Activated T-cell treated with anti-CD3 and anti-CD28 coated beads, Interleukin-2, amount 50 U/mL, for 24 hours (primary cell): ENCODE measurements around the gene ANTXR1.
"Not testable (repeated sequence)": the region's sequence is repeated elsewhere in the genome, so short reads cannot be mapped to it uniquely, and the experiment has no call there.

Experiments used
- DNase-seq: peaks from one replicate; pipeline ENCODE4 v3.0.0-alpha.2; 2020
- H3K27ac Mint-ChIP-seq: 2 replicates; pipeline ENCODE4 v1.8.0; 2020; ENCODE audit warnings: mild to moderate bottlenecking, mixed read lengths
- H3K27me3 Mint-ChIP-seq: 2 replicates; pipeline ENCODE4 v1.8.0; 2020; ENCODE audit warnings: mixed read lengths
- H3K36me3 Mint-ChIP-seq: 2 replicates; pipeline ENCODE4 v1.8.0; 2020; ENCODE audit warnings: low read depth, mixed read lengths
- H3K4me1 Mint-ChIP-seq: 2 replicates; pipeline ENCODE4 v1.8.0; 2020; ENCODE audit warnings: low read depth, mixed read lengths
- H3K4me3 Mint-ChIP-seq: 2 replicates; pipeline ENCODE4 v1.8.0; 2020; ENCODE audit warnings: mild to moderate bottlenecking, moderate library complexity, mixed read lengths
- H3K9me3 Mint-ChIP-seq: 2 replicates; pipeline ENCODE4 v1.8.0; 2020; ENCODE audit warnings: mixed read lengths

Gene ANTXR1

DNA sequence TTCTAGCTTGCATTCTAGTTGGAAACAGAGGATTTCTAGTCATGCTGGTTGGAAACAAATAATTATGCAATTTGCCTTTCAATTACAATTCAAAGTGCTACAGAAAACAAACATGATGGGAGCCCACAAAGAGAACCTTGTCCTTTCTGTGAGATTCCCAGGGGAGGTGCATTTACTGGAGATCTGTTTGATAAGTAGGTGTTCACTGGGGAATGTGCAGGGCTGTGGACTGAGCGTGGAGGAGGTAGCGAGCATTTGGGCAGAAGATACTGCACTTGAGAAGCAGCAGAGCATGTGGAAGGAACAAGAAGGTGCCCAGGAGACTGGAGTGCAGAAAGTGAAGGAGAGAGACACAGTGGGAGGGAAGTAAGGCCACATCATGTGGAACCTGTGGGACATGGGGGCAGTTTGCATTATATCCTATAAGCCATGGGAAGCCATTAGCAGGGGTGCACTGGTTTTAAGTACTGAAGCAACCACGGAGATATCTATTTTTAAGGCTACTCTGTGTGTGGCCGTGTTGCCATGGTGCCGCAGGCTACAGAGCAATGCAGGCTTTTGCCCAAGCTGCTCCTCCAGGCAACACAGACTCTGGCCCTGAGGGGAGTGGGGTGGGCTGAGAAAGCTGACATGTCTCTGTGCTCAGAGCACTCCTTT lies 154.0 kb downstream of the ANTXR1 start:
- Mint-ChIP-seq H3K4me1 (peaks cover 2% of the 10 kb centered on the region), H3K27ac (no peak overlapping the region), H3K36me3 (no peaks in the 10 kb centered on the region), H3K9me3 (no peaks in the 10 kb centered on the region), H3K4me3 (no peak overlapping the region), H3K27me3 (peaks cover 44% of the 10 kb centered on the region)
- no peak for DNase-seq

DNA sequence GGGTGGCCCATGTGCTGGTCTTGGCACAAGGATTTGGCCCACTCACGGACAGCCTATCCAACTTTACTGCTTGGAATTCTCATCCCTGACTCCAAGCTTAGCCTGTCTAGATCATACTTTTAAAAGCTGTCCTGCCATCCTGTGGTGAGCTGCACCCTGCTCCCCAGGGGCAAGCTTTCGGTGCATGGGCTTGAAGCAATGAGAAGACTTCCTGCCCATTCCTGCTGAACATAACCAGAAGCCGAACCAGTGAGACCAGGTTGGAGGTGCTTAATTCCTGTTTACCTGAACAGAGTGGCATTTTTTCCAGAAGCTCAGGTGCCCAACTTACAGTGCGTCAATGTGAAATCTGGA lies 154.5 kb downstream of the ANTXR1 start:
- Mint-ChIP-seq H3K27ac (no peak overlapping the region), H3K27me3 (peaks cover 46% of the 10 kb centered on the region), H3K4me3 (no peak overlapping the region), H3K36me3 (no peaks in the 10 kb centered on the region), H3K4me1 (peaks cover 2% of the 10 kb centered on the region), H3K9me3 (no peaks in the 10 kb centered on the region)
- DNase-seq, result no peak

DNA sequence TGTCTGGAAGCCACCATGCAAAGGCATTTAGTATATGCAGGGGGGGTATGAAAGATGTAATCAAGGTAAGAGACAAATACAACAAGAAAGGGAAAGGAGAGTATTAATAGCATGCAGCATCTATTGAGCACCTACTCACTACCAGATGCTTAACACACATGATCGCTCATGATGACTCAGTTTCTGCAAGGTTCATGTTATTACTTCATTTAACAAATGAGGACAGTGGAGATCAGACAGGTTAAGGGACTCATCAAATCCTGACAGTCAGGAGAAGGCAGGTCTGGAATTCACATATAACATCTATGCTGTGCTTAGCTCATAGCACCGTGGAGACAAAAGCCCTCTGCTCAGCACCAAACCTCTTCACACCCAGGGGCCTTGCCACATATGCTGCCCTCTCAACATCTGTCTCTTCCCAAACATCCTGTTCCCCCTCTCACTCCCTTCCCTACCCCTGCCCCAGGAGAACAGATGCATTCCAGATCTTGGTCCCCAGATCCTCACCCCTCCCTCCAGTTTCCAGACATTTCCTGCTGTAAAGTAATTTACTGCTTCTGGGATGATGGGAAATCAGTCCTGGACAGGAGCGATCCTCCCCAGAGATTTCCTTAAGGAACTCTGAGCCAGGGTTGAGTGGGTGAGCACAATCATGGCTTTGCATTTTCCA lies 155.3 kb downstream of the ANTXR1 start:
- H3K27ac Mint-ChIP-seq, result no peak overlapping the region
- no peak overlapping the region for H3K4me3 Mint-ChIP-seq
- DNase-seq, result no peak

DNA sequence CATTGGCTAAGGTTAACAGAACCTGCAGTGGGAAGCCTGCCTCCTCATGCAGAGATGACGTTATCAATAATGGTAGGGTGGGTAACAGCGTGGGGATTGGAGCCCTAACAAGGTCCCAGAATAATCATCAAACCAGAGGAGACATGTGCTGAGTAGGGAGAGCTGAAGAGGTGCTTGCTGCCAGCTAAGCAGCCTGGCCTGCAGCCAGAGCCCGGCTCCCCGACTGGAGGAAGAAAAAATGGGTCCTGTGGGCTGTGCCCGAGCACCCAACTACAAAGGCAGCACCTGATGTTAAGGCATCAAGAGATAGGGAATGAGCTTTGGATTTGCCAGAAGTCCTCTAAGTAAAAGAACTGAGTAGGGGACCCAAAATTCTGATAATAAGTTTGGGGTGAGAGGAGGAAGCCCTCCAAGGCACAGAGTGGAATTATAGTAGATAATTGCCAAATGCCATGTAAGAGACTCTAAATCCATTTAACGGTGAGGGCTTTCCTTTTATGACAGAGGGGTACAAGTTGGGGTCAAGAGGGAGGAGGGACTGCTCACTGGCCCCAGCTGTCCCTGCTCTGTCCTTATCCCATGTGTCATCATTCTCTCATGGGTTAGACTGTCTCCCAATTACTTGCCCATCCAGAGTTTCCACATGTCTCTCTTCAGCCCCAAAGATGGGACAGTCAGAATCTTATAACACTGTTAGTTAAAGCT lies 156.1 kb downstream of the ANTXR1 start:
- Mint-ChIP-seq H3K4me3 (no peak overlapping the region), H3K27ac (no peak overlapping the region), H3K36me3 (no peaks in the 10 kb centered on the region), H3K4me1 (peaks cover 2% of the 10 kb centered on the region), H3K27me3 (peaks cover 49% of the 10 kb centered on the region), H3K9me3 (no peaks in the 10 kb centered on the region)
- no peak for DNase-seq

More for the DNA sequence above, 155.3 kb downstream of the ANTXR1 start:
- no peaks in the 10 kb centered on the region for H3K9me3 Mint-ChIP-seq
- peaks cover 48% of the 10 kb centered on the region for H3K27me3 Mint-ChIP-seq
- no peaks in the 10 kb centered on the region for H3K36me3 Mint-ChIP-seq
- peaks cover 2% of the 10 kb centered on the region for H3K4me1 Mint-ChIP-seq

DNA sequence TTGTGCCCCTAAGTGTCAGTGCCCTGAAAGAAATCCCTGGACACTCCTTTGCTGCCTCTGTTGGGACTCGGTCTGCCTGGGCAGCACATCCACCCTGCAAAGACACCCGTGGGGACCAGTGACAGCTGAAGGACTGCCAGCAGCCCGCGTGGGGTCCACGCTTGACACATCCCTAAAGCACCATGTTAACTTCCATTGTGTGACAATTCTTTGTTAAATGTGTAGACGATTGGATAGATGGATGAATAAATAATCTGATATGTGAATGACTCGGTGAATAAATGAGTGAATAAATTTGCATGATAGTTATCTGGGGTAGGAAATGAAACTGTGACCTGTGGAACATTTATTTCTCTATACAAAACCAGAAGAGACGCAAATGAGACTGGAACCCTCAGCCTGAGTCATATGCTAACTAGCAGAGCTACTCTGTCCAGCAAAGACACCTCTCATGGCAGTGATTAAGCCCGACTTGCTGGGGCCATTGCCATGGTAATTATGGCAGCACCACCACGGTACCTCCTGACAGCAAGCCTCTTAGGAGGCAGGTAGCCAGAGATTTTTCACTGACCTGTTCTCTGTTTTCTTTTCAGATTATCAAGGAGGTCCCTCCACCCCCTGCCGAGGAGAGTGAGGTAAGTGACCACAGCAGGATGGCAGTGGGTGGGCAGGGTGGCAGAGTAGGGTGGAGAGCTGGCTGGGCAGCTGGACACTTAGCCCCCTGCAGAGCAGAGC lies 156.8 kb downstream of the ANTXR1 start:
- Mint-ChIP-seq H3K27me3 (peaks cover 54% of the 10 kb centered on the region), H3K4me1 (peaks cover 2% of the 10 kb centered on the region), H3K9me3 (no peaks in the 10 kb centered on the region), H3K4me3 (no peak overlapping the region), H3K27ac (no peak overlapping the region), H3K36me3 (no peaks in the 10 kb centered on the region)
- DNase-seq, result no peak

DNA sequence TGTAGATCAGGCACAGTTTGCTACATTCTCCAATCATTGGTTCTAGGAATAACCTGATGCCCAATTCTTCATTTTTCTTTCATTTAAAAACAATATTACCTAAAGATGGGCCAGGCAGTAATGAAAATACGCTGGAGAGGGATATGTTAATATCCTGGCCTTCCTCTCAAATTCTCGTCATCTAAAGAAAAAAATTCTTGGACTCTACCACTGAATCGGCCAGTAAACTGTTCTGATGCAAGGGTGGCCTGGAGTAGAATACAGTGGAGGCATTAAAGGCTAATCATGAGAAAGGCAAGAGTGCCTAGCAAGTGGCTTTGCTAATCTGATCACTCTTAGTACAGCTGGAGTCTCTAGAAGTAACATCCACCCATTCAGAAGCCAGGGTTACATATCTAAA lies 157.7 kb downstream of the ANTXR1 start:
- Mint-ChIP-seq H3K9me3 (no peaks in the 10 kb centered on the region), H3K36me3 (no peaks in the 10 kb centered on the region), H3K4me3 (no peak overlapping the region), H3K27me3 (peaks cover 53% of the 10 kb centered on the region), H3K4me1 (peaks cover 2% of the 10 kb centered on the region), H3K27ac (no peak overlapping the region)
- no peak for DNase-seq

DNA sequence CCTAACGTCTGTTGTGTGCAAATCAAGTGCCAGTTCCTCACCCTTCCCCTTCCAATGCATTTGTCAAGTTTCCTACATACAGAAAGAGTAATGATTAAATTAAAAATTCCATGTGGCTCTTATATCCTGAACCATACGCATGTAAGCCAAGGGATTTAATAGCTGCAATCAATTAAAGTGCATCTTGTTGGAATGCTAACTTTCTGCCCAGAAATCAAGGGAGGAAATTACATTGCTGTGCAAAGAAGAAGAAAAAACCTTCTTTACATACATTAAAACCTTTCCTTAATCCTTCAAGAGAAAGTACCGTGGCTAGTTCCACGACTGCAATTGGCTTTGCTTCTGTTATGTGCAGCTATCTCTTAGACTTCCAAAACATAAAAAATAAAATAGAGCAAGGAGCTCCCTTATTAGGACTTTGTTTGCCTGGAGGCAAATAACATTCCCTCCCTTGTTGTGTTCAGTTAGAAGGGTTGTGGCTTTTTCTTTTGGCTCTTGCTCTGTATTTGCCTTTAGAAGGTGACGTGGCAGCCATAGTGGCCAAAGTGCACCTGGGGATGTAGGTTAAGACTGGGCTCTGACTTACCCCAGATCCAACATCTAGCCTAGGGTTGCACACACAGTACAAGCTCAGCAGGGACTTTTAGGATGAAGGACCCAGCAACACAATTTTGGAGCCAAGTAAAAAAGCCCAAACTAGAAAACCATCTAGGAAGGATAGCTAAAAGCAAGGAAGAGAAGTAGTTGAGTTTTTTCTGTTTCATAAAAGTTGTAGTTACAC lies 158.3 kb downstream of the ANTXR1 start:
- Mint-ChIP-seq H3K4me1 (peaks cover 2% of the 10 kb centered on the region), H3K27me3 (peaks cover 52% of the 10 kb centered on the region), H3K9me3 (no peaks in the 10 kb centered on the region), H3K36me3 (no peaks in the 10 kb centered on the region), H3K27ac (no peak overlapping the region), H3K4me3 (no peak overlapping the region)
- no peak for DNase-seq

DNA sequence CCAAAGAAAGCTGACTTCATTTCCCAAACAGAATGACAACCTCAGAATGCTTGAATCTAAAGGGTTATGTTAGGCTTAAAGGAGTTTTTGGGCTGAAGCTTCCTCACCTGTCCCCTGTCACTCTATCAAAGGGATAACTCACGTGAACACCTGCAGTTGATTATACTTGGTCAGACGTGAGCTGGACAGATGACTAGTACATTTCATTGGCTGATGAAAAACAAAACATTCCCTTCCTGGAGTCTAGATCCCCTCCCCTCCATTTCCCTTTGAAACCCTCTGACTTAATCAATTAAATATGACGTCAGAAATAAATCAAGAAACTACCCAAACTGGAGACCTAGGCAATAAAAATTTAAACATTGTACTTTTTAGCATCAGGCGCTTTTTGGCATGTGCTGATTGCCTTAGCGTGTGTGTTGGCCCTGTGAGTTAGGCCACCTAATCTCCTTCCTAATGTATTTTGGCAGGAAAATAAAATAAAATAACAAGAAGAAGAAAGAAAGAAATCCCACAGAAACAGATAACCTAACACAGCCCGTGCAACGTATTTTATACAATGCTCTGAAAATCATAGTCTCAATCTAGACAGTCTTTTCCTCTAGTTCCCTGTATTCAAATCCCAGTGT lies 159.0 kb downstream of the ANTXR1 start:
- no peak for DNase-seq
- Mint-ChIP-seq H3K27ac (no peak overlapping the region), H3K4me1 (peaks cover 2% of the 10 kb centered on the region), H3K4me3 (no peak overlapping the region), H3K9me3 (no peaks in the 10 kb centered on the region), H3K27me3 (peaks cover 54% of the 10 kb centered on the region), H3K36me3 (no peaks in the 10 kb centered on the region)

DNA sequence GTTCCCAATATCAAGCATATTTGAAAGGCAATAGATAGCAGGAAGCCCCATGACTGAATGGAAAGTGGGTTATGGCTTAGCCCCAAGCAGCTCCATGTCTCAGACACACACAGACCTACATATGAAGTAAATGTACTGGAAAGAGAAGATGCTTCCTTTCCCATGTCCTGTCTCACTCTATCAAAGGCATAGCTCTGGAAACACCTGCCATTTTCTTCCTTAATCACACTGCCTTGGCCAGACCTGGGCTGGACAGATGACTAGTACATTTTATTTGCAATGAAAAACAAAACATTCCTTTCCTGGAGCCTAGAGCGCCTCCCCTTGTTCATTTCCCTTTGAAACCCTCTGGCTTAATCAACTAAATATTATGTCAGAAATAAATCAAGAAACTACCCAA lies 160.7 kb downstream of the ANTXR1 start:
- Mint-ChIP-seq H3K9me3 (no peaks in the 10 kb centered on the region), H3K4me3 (no peak overlapping the region), H3K27me3 (peaks cover 51% of the 10 kb centered on the region), H3K36me3 (no peaks in the 10 kb centered on the region), H3K27ac (no peak overlapping the region), H3K4me1 (peaks cover 3% of the 10 kb centered on the region)
- no peak for DNase-seq

DNA sequence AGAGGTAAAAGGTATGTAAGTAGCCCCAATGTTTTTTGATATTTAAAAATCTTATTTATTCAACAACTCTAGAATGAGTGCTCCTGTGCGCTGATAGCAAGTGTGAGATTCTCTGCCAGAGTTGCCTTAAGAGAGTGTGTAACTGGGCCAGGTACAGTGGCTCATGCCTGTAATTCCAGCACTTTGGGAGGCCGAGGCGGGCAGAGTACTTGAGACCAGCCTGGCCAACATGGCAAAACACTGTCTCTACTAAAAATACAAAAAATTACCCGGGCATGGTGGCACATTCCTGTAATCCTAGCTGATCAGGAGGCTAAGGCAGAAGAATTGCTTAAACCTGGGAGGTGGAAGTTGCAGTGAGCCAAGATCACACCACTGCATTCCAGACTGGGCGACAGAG lies 161.2 kb downstream of the ANTXR1 start:
- not testable (repeated sequence) for DNase-seq, H3K27ac Mint-ChIP-seq, H3K36me3 Mint-ChIP-seq, H3K9me3 Mint-ChIP-seq, H3K4me1 Mint-ChIP-seq, H3K4me3 Mint-ChIP-seq
- peaks cover 48% of the 10 kb centered on the region for H3K27me3 Mint-ChIP-seq

DNA sequence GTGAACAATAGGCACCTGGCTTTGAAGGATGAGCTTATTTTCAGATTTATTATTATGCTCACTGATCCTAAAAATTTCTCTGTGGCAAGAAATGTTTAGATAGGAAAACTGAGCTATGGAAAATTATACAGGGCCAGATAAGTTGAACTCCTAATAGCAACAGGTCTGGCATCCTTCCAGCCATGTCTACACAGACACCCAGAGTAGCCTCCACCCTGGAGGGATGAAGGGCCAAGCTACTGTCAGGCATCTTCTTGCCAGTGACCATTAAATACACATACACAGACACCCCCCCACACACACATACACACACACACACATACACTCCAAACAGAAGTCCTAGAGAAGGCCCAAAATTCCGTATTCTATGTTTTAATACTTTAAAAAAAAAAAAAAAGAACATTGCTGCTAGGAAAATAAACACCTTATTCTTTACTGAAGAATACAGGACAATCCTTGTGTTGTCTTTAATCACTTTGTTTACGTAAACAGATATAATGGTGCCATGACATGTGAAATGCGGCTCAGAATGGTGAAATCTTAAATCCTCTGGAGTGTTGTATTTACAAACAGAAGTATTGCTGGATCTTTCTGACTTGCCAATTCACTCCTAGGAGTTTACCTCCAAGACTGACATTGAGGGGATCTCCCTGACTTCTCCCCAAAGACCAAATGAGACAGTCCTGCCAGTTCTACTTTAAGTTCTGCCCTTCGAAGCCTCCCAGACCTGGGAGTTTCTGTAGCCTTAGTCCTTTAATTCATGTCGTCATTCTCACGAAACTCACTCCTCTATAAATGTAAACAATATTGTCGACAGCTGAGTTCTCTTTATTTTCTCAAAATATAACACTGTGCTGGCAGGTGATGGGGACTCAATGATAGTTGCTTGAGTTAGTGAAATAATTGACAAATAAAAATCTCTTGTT lies 163.1 kb downstream of the ANTXR1 start:
- DNase-seq, result no peak
- peaks cover 2% of the 10 kb centered on the region for H3K4me1 Mint-ChIP-seq
- H3K9me3 Mint-ChIP-seq, result no peaks in the 10 kb centered on the region
- H3K4me3 Mint-ChIP-seq, result no peak overlapping the region
- peaks cover 42% of the 10 kb centered on the region for H3K27me3 Mint-ChIP-seq
- H3K27ac Mint-ChIP-seq, result no peak overlapping the region
- H3K36me3 Mint-ChIP-seq, result no peaks in the 10 kb centered on the region

DNA sequence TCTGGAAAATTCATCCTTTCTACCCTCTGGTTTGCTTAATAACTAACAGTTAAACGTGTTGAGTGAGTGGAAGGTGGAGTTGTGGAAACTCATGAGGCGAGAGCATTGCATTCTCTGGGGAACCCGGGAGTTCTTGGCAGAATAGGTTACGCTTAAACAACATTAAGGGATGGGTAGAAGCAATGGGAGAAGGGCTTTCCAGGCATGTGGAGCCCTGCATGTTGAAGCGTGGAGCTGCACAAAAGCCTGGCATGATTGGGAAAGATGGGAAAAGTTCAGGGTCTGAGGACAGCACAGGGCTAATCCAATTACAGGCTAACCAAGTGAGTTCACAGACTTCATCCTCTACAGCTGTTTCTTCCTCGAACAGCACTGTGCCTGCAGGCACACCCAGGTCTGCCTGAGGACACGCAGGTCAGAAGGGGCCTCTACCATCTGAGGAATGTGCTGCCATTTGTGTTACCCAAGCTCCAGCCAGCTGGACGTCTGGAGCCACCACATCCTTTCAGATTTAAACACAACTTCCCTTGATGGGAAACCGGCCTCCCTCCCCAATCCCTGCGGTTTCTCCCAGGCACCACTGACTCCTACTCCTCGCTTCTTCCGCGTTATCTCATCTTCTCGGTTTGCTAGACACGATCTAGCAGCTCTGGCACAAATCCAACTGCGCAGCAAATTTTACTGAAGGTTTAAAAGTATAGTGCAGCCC lies 164.2 kb downstream of the ANTXR1 start:
- Mint-ChIP-seq H3K27ac (no peak overlapping the region), H3K36me3 (no peaks in the 10 kb centered on the region), H3K4me1 (peaks cover 2% of the 10 kb centered on the region), H3K27me3 (peaks cover 46% of the 10 kb centered on the region), H3K9me3 (no peaks in the 10 kb centered on the region), H3K4me3 (no peak overlapping the region)
- DNase-seq, result no peak
